NOMO-1 treated with dmso at 0.1 percent for 144 hours (cell line): ENCODE data around the gene POLR2L.

Experiments used
- DNase-seq: peaks from one replicate; lab custom pipeline; 2025; ENCODE audit not compliant: unreplicated experiment; lab: John Stamatoyannopoulos, UW

POLR2L gene

GRCh38 chr11:869399-870126 is 27.2 kb upstream of the POLR2L start:
- DNase-seq, result no peak

DNA sequence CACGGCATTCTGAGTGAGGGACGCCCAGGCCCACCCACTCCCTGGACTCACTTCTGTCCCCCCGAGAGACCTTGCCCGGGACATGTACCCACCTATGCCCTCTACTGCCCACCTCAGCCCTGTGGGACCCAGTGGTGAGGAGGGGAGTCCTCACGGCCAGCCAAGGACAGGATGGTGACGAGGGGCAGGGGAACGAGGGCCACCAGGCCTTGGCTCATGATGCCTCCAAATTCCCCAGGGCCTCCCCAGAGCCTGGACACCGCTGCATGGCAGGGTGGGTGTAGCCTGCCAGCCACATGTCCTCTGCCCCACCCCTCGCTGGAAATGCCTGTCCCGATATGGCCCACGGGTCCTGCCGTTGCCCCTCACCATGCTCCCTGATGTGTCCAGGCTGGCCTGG is 26.5 kb upstream of the POLR2L start:
- no peak for DNase-seq

DNA sequence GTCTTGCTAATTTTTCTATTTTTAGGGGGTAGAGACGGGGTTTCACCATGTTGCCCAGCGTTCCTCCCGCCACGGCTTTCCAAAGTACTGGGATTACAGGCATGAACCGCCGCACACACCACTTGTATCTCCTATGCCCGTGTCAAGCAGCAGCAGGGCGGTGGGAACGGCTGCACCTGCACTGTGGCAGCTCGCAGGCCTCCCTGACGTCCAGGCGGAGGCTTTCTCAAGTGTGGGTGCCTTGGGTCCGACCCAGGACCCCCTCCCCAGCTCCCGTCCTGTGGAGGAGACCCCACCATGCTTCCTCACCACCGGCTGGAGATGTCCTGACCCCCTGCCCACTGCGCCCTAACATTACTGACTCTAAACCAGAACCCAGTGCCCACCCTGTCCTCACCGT is 26.1 kb upstream of the POLR2L start:
- no peak for DNase-seq

- DNase-seq, result no peak
Observed at GRCh38 chr11:867856-868358, 25.6 kb upstream of the POLR2L start.

DNA sequence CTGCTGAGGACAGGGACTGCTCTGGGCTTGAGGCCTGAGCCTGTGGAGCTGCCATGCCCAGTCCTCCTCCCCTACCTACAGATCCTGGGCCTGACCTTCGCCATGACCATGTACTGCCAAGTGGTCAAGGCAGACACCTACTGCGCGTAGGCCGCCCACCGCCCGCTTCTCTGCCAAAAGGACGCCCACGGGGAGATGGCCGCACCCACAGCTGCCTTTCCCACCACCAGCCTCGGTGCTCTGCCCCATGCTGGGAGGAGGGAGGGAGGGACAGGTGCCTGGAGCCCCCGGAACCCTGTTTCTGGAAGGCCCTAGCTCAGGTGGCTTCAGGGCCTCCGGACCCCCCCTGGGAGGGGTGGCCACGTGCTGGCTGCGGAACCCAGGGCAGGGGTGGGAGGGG is 24.2 kb upstream of the POLR2L start:
- DNase-seq, result no peak

GRCh38 chr11:865462-866430 is 23.4 kb upstream of the POLR2L start:
- DNase-seq, result no peak

DNA sequence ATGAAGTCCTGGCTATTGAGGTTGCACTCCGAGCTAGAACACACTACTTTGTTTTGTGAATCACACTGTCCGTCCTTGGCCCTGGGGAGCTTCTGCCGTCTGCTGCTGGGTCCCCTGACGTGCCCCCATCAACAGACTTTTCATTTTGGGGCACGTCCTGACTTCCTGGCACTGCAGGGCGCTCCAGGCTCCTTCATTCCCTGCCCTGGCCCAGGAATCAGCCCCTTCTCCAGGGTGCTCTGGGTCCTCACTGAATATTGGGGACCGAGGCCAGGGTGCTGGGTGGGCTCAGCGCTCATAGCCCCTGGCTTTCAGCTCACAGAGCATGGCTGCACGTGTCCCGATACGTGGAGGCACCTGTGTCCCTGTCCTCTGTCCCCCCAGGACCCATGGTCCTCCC is 22.6 kb upstream of the POLR2L start:
- DNase-seq, result no peak

DNA sequence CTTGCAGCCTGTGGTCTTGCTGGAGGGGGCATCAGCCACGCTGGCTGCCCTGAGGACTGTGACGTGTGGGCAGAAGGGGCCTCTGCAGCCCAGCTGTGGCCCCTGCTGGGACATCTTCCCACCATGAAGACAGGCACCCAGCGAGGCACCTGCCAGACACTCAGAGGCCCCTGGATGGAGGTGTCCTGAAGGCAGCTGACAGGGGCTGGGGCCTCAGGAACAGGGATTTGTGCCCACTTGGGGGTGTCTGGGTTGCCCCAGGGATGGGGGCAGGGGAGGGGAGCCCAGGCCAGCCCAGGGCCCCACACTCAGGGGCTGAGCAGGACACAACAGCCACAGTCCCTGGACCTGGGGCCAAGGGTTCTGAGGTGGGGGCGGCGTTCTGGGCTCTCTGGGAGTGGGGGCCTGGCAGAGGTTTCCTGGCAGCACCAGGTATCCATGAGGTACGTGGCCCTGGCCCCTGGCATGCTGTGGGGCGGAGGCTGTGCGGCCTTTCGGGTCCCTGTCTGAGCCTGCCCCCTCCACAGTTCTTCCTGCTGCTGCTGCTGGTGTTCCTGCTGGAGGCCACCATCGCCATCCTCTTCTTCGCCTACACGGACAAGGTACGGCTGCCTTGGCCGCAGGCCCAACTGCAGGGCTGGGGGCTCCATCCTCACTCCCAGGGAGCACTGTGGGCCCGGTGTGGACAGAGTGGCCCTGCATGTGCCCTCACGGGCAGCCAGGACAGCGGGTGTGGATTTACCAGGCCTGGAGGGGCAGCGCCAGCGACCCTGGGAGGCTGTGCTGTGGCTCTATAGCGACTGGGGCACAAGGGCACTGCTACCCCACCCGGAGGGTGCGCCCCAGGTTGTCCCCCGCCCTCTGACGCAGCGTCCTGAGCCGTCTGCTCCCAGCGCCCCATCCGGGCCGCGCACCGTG is 21.8 kb upstream of the POLR2L start:
- DNase-seq, result no peak

DNA sequence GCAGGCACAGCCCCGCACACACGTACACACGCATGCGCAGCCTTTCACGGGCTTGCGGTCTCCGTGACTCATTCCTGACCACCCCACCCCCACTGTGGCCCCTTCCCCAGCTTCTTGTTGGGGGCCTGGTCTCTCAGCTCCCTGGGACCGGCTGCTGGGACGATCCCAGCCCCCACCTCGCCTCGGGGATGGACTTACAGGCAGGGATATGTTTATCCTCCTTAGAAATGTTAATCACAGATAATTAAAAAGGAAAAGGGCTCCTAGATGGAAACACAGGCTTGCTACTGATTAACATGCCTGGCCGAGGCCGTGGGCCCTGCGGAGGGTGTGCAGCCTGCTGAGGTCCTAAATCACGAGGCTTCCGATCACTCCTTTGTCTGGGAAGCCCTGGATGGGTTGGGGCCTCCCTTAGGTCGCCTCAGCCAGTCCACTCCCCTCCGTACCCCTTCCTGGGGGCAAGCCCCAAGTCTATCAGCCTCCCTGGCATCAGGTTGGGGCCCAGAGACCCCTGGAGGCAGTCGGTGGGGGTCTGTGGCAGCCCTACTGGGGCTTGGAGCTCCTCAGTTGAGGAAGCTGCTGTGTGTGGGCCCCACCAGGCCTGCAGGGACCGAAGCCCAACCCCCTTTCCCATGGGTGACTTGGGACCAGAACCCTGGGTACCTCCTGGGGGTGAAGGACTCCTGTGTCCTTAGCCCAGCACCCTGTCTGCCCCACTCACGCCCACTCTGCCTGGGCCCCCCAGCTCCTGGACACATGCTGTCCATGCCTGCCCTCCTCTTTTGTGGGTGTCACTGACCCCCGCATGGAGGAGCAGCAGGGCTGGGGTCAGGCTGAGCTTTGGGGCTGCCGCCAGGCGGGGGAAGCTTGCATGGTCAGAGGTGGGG is 20.9 kb upstream of the POLR2L start:
- no peak for DNase-seq

GRCh38 chr11:862696-863022 is 20.3 kb upstream of the POLR2L start:
- no peak for DNase-seq

- no peak for DNase-seq
Observed at GRCh38 chr11:862081-862661, 19.8 kb upstream of the POLR2L start.

GRCh38 chr11:861105-861479 is 18.8 kb upstream of the POLR2L start:
- no peak for DNase-seq

GRCh38 chr11:860234-861104 is 18.1 kb upstream of the POLR2L start:
- DNase-seq, result no peak

DNA sequence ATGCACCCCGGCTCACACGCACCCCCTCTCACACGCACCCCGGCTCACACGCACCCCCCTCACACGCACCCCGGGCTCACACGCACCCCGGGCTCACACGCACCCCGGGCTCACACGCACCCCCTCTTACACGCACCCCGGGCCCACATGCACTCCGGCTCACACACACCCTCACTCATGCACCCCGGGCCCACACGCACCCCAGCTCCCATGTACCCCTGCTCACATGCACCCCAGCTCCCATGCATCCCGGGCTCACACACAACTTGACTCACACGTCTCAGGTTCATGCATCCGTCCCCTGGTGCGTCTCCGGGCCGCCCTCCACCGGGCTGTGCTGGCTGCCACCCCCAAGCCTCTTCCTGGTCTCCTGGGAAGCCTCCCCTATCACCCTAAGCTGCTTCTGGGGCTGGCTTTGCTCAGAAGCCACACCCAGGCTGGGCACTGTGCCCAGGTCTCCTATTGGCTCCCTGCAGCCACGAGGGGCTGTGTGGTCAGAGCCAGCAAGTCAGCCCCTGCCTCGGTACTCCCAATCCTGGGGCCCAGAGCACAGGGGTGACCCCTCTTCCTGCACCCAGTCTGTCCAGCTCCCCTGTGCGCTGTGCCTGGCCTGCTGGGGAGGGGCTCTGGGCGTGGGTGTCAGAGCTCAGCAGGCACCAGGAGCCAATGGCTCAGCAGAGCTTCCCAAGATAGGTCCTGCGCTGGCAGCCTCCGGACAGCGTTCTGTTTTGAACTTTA is 17.2 kb upstream of the POLR2L start:
- no peak for DNase-seq

- no peak for DNase-seq
Observed at GRCh38 chr11:858762-859339, 16.5 kb upstream of the POLR2L start.

DNA sequence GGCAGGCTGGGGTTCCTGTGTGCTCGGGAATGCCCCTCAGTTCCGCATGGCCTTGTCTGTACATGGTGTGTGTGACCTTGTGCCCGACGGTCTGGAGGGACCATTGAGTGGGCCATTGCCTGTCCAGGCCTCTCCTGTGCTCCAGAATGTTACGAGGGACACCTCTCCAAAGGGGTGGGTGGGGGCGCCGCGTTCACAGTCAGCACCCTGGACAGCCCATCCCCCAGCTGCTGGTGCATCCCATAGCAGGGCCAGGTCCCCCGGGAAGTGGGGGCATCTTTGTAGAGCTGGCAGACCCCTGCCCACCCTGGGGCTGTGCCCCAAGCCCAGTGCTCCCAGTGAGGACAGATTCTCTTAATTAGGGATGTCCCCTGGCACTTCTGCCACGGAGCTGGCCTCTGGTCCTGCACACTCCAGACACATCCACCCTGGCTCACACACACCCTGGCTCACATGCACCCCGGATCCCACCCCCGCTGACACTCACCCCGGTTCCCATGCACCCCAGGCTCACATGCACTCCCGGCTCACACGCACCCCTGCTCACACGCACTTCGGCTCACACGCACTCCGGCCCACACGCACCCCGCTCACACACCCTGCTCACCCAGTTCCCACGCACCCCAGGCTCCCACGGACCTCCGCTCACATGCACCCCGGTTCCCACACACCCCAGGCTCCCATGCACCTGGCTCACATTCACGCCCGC is 15.9 kb upstream of the POLR2L start:
- no peak for DNase-seq

- no peak for DNase-seq
Observed at GRCh38 chr11:856397-856796, 14.1 kb upstream of the POLR2L start.
